ENCODE results near the gene DCAKD.

DCAKD gene

GRCh38 chr17:45051060-45051719 is at the start of gene DCAKD:
Gene DCAKD (minus strand): TSS chr17:45051632. CDS start chr17:45034885, 16,747 bp downstream.
- DNase-seq (ENCODE audit: low read depth in 2 of 3, low spot score in 2 of 3), result peak; percentile 62 to 86 (median 69)

- peak; percentile 36 to 60 (median 59) for DNase-seq (ENCODE audit: low read depth in 2 of 3, low spot score in 2 of 3)
Measured at GRCh38 chr17:45098869-45099616, 47.6 kb upstream of the DCAKD start.

- DNase-seq (ENCODE audit: low read depth in 2 of 3, low spot score in 2 of 3), result no peak
Measured at GRCh38 chr17:45098081-45098868, 46.8 kb upstream of the DCAKD start.

- no peak for DNase-seq (ENCODE audit: low read depth in 2 of 3, low spot score in 2 of 3)
Measured at GRCh38 chr17:45096926-45097325, 45.5 kb upstream of the DCAKD start.

- DNase-seq (ENCODE audit: low read depth in 2 of 3, low spot score in 2 of 3), result no peak
Measured at GRCh38 chr17:45096141-45096540, 44.7 kb upstream of the DCAKD start.

GRCh38 chr17:45093444-45094110 is 42.1 kb upstream of the DCAKD start:
- no peak for DNase-seq (ENCODE audit: low read depth in 2 of 3, low spot score in 2 of 3)

- DNase-seq (ENCODE audit: low read depth in 2 of 3, low spot score in 2 of 3), result no peak
Measured at GRCh38 chr17:45092911-45093430, 41.5 kb upstream of the DCAKD start.

- no peak for DNase-seq (ENCODE audit: low read depth in 2 of 3, low spot score in 2 of 3)
Measured at GRCh38 chr17:45091778-45092425, 40.5 kb upstream of the DCAKD start.

- no peak for DNase-seq (ENCODE audit: low read depth in 2 of 3, low spot score in 2 of 3)
Measured at GRCh38 chr17:45090711-45091110, 39.3 kb upstream of the DCAKD start.

GRCh38 chr17:45088741-45089140 is 37.3 kb upstream of the DCAKD start:
- DNase-seq (ENCODE audit: low read depth in 2 of 3, low spot score in 2 of 3), result no peak

- no peak for DNase-seq (ENCODE audit: low read depth in 2 of 3, low spot score in 2 of 3)
Measured at GRCh38 chr17:45087978-45088377, 36.5 kb upstream of the DCAKD start.

- DNase-seq (ENCODE audit: low read depth in 2 of 3, low spot score in 2 of 3), result no peak
Measured at GRCh38 chr17:45087504-45087975, 36.1 kb upstream of the DCAKD start.

- DNase-seq (ENCODE audit: low read depth in 2 of 3, low spot score in 2 of 3), result no peak
Measured at GRCh38 chr17:45086865-45087503, 35.6 kb upstream of the DCAKD start.

GRCh38 chr17:45086391-45086790 is 35.0 kb upstream of the DCAKD start:
- no peak for DNase-seq (ENCODE audit: low read depth in 2 of 3, low spot score in 2 of 3)

GRCh38 chr17:45081047-45081703 is 29.7 kb upstream of the DCAKD start:
- no peak for DNase-seq (ENCODE audit: low read depth in 2 of 3, low spot score in 2 of 3)

GRCh38 chr17:45077643-45078042 is 26.2 kb upstream of the DCAKD start:
- DNase-seq (ENCODE audit: low read depth in 2 of 3, low spot score in 2 of 3), result no peak

GRCh38 chr17:45073414-45074070 is 22.1 kb upstream of the DCAKD start:
- DNase-seq (ENCODE audit: low read depth in 2 of 3, low spot score in 2 of 3), result no peak

- no peak for DNase-seq (ENCODE audit: low read depth in 2 of 3, low spot score in 2 of 3)
Measured at GRCh38 chr17:45070809-45071208, 19.4 kb upstream of the DCAKD start.

- no peak for DNase-seq (ENCODE audit: low read depth in 2 of 3, low spot score in 2 of 3)
Measured at GRCh38 chr17:45070001-45070400, 18.6 kb upstream of the DCAKD start.

Measured in activated CD8-positive, alpha-beta memory T cell treated with anti-CD3 and anti-CD28 coated beads for 48 hours (primary cell).